Gastrocnemius medialis (tissue), 4 donors: ENCODE measurements around the gene ZBTB18. TPM values are rescaled to one million over a fixed set of nuclear protein-coding genes. Genes with fewer than 3 reads are reported as not detected.
"Not testable (repeated sequence)": the region's sequence is repeated elsewhere in the genome, so short reads cannot be mapped to it uniquely, and the experiment has no call there.

Source experiments
- ATAC-seq, 2 donors: fragments of 150-250 bp; one replicate each; pipeline ENCODE4 v1.9.1; 2016
- DNase-seq, 2 donors: peaks; one replicate each; pipeline ENCODE4 v3.0.0-alpha.2; 2019
- H3K27ac ChIP-seq, 4 donors: fragments of 200-600 bp; sonication (generic); 1 replicate in 1 of 4; 2 replicates in 3 of 4; pipeline ENCODE4 v1.5.1; 2016 to 2018; ENCODE audit warnings: mild to moderate bottlenecking in 2 of 4, moderate library complexity in 1 of 4
- H3K27me3 ChIP-seq, 3 donors: fragments of 200-600 bp; sonication (generic) in 2 of 3; 1 replicate in 1 of 3; 2 replicates in 2 of 3; pipeline versions ENCODE4 v1.5.1 to v1.6.0; 2016 to 2019; ENCODE audit warnings: mild to moderate bottlenecking in 1 of 3, moderate library complexity in 1 of 3
- H3K36me3 ChIP-seq, 2 donors: fragments of 200-600 bp; sonication (generic) in 1 of 2; one replicate each; pipeline ENCODE4 v1.5.1; 2017 to 2018
- H3K4me1 ChIP-seq, 2 donors: fragments of 200-600 bp; sonication (generic) in 1 of 2; one replicate each; pipeline ENCODE4 v1.5.1; 2016 to 2017; ENCODE audit warnings: mild to moderate bottlenecking in 2 of 2
- H3K4me3 ChIP-seq, 4 donors: fragments of 200-600 bp; sonication (generic) in 3 of 4; 1 replicate in 1 of 4; 2 replicates in 3 of 4; pipeline ENCODE4 v1.5.1; 2016 to 2019; ENCODE audit warnings: mild to moderate bottlenecking in 2 of 4
- H3K9me3 ChIP-seq, 3 donors: fragments of 200-600 bp; sonication (generic) in 2 of 3; 1 replicate in 1 of 3; 2 replicates in 2 of 3; pipeline ENCODE4 v1.5.1; 2016 to 2019
- POLR2A ChIP-seq, 2 donors: fragments of 450-650 bp; IDR thresholded peaks; one replicate each; pipeline ENCODE4 v1.6.1; 2017; ENCODE audit warnings: antibody characterized with exemption in 2 of 2, mild to moderate bottlenecking in 2 of 2, moderate library complexity in 2 of 2
- in situ Hi-C, 4 donors: fragments of 200-750 bp; cut with MboI; loops; one replicate each; pipeline versions ENCODE4 v1.15.0 to v1.8.0; 2017; ENCODE audit warnings: low sequenced_read_pairs in 4 of 4
- intact Hi-C: fragments of 100-400 bp; cut with DNase I; formaldehyde crosslinking; loops from one replicate; pipeline ENCODE4 v1.15.1; 2023; ENCODE audit warnings: low total_unique reads
- total RNA-seq, 4 donors: library from RNA; depleted of rRNA; stranded (reverse); fragments of >200 nt; gene quantifications; one replicate each; pipeline versions ENCODE4 v1.1.0 to v1.2.3, GENCODE V29; 2016
- TF ChIP-seq, protein P1 (sequence below), 5 experiments: fragments of 450-650 bp in 3 of 5; fragments of 200-600 bp in 2 of 5; sonication (generic) in 2 of 5; IDR thresholded peaks in 4 of 5; conservative IDR thresholded peaks in 1 of 5; 1 replicate in 4 of 5; 2 replicates in 1 of 5; pipeline ENCODE4 v1.5.1; 2016 to 2019; ENCODE audit warnings: antibody characterized with exemption in 5 of 5, mild to moderate bottlenecking in 3 of 5, moderate library complexity in 3 of 5

Gene ZBTB18
- total RNA-seq, 4 donors from 2014 or later = 48.2 to 60.7 (median 55.5) TPM

DNA sequence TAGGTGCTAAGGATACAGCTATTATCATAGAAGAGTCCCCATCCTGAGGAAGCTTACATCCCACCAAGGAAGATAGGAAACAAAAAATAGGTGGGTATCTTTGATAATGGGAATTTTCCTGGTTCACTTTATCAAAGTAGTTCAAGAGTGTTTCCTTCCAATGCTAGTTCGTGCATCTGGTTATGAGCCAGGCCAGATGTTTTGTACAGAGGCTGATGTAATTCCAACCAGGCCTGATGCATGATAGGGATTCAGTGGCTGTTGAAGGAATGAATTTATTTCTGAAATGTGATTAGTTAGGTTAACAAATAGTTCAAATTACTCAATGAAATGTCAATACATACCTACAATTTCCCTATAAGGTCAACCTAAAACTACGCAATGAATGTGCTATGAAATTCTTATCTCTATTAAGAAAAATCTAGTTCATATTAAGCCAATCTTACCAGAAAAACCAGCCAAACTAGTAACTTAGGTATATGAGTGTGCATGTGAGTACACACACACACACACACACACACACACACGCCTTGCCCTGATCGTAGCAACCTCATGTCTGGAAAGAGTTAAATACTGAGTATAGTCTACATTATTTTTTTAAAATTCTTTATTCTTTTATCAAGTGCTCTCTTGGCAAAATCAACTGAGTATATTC lies 9.5 kb upstream of the ZBTB18 start:
- no peak for ATAC-seq
- Histone ChIP-seq H3K27me3 (no peaks in the 10 kb centered on the region), H3K27ac (no peak overlapping the region), H3K4me1 (no peaks in the 10 kb centered on the region), H3K9me3 (no peaks in the 10 kb centered on the region), H3K4me3 (no peak overlapping the region), H3K36me3 (no peaks in the 10 kb centered on the region)
- intact Hi-C loops = no loop called here
- in situ Hi-C loops = no loop called here
- TF ChIP-seq POLR2A (IDR thresholded peaks at IDR 0.05) = no peak
- TF ChIP-seq, protein P1, sequence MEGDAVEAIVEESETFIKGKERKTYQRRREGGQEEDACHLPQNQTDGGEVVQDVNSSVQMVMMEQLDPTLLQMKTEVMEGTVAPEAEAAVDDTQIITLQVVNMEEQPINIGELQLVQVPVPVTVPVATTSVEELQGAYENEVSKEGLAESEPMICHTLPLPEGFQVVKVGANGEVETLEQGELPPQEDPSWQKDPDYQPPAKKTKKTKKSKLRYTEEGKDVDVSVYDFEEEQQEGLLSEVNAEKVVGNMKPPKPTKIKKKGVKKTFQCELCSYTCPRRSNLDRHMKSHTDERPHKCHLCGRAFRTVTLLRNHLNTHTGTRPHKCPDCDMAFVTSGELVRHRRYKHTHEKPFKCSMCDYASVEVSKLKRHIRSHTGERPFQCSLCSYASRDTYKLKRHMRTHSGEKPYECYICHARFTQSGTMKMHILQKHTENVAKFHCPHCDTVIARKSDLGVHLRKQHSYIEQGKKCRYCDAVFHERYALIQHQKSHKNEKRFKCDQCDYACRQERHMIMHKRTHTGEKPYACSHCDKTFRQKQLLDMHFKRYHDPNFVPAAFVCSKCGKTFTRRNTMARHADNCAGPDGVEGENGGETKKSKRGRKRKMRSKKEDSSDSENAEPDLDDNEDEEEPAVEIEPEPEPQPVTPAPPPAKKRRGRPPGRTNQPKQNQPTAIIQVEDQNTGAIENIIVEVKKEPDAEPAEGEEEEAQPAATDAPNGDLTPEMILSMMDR (IDR thresholded peaks at IDR 0.05 in 4 of 5, conservative IDR thresholded peaks at IDR 0.05 in 1 of 5) = no peak
- DNase-seq = no peak

DNA sequence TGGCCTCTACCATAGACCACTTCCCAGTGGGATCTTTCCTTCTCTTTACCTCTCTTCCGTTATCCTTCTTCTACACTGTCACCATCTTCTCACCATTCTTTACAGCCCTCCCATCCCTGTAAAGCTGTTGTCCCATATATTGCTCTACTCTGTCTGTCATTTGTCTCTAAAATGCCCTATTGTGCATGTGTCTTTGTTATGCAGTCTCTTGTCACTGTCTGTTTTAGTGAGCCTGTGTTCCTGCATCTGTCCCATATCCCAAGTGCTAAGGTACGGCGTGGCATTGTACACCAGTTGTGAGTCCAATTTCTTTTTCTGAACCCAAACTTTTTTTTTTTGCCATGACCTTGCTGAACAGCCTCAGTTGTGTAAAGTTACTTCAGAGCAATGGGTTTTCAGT lies 8.8 kb upstream of the ZBTB18 start:
- peaks cover 0 to 7% of the 10 kb centered on the region in 2 donors for H3K4me1 ChIP-seq
- H3K27ac ChIP-seq = no peak overlapping the region
- DNase-seq (no peak), ATAC-seq (no peak)
- no peaks in the 10 kb centered on the region for H3K36me3 ChIP-seq
- H3K27me3 ChIP-seq = no peaks in the 10 kb centered on the region
- no peak for TF ChIP-seq POLR2A (IDR thresholded peaks at IDR 0.05)
- TF ChIP-seq, protein P1 (IDR thresholded peaks at IDR 0.05 in 4 of 5, conservative IDR thresholded peaks at IDR 0.05 in 1 of 5) = no peak
- in situ Hi-C loops = no loop called here
- intact Hi-C loops = no loop called here
- no peak overlapping the region for H3K4me3 ChIP-seq
- H3K9me3 ChIP-seq = no peaks in the 10 kb centered on the region

DNA sequence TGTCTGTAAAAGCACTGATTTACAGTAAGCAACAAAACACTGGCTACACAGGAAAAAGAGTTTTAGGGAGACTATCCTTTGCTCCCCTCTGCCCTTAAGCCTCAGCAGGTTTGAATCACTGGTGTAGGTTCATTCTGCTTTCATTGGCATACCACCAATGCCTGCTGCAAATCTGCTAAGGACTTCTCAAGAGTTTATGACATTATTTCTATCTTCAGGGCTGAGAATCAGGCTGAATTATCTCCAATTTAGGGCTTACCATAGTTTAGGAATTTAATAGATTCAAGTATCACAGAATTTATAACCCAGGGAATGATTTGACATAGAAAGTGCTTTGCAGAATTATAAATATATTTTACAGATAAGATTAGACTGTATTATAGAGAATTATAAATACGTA lies 6.7 kb upstream of the ZBTB18 start:
- H3K27ac ChIP-seq = no peak overlapping the region
- intact Hi-C loops (no loop called here), in situ Hi-C loops (no loop called here)
- no peak for DNase-seq
- ATAC-seq = no peak
- no peaks in the 10 kb centered on the region for H3K27me3 ChIP-seq
- TF ChIP-seq POLR2A (IDR thresholded peaks at IDR 0.05) = no peak
- TF ChIP-seq, protein P1 (IDR thresholded peaks at IDR 0.05 in 4 of 5, conservative IDR thresholded peaks at IDR 0.05 in 1 of 5) = no peak
- peaks cover 0 to 7% of the 10 kb centered on the region in 2 donors for H3K4me1 ChIP-seq
- no peaks in the 10 kb centered on the region for H3K9me3 ChIP-seq
- no peaks in the 10 kb centered on the region for H3K36me3 ChIP-seq
- H3K4me3 ChIP-seq = no peak overlapping the region

DNA sequence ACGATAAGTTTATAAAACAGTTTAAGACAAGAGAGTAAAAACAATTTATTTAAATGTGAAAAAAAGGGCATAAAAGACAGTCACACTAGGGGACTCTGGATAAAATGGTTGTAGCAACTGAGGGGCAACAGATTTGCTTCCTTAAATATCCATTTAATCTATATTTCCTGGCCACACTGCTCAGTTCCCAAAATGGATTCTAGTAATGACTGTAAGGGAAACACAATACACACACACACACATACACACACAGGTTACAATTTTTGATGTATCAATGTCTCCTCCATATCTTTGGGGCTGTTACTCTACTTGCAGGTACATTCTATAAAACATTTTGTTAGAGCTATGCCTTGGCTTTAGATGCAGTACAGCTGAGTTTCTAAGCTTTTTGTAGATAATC lies 4.8 kb upstream of the ZBTB18 start:
- H3K9me3 ChIP-seq, DNase-seq, H3K4me3 ChIP-seq, ATAC-seq, in situ Hi-C loops, H3K27me3 ChIP-seq, H3K36me3 ChIP-seq: not testable (repeated sequence)
- Histone ChIP-seq H3K27ac (peak overlapping the region in 2 of 4 donors; percentile 94 to 97), H3K4me1 (peaks cover 11 to 24% of the 10 kb centered on the region in 2 donors)
- intact Hi-C loops = loop anchor here (2.0 to 5.0 kb wide), 5 partner anchors 109 to 406 kb away; partner anchors contain the start of genes ADSS2 and AKT3

DNA sequence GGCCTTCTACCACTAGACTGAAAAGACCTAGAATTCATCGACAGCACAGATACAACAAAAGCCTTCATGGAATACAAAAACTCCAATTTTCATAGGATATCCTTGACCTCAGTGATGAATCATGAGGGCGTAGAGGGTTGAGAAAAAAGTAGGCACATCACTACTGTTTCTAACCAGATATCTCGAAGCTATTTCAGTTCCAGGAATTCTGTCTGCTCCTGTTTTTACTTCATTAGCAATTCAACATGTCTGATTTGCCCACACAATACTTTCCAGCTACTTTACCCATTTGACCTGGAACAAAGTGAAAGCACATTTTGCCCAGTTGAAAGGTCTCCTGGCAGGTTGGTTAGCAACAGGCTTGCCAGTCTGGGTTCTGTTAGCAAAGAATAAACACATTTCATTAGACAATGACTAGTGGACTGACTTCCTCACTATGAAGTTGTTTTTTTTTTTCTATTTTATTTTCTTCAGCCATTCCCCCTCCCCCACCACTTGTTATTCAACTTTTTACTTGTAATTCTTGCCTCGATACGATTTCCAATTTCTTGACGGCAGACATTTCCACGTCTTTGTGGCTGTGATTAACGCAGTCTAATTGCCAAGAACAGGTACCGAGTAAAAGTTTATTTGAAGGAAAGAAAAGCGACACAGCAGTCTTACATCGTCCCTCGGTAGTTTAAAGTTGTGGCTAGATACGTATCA lies 4.0 kb upstream of the ZBTB18 start:
- Histone ChIP-seq H3K27me3 (no peaks in the 10 kb centered on the region), H3K4me3 (peak overlapping the region; percentile 75 to 92 (median 81)), H3K36me3 (no peaks in the 10 kb centered on the region), H3K9me3 (no peaks in the 10 kb centered on the region), H3K27ac (peak overlapping the region; percentile 90 to 98 (median 96)), H3K4me1 (peaks cover 19 to 31% of the 10 kb centered on the region in 2 donors)
- intact Hi-C loops (loop anchor here (2.0 to 5.0 kb wide), 5 partner anchors 108 to 405 kb away; partner anchors contain the start of genes ADSS2 and AKT3), in situ Hi-C loops (no loop called here)
- DNase-seq (no peak), ATAC-seq (no peak)
- TF ChIP-seq POLR2A (IDR thresholded peaks at IDR 0.05) = no peak
